ENCODE data around the gene DMXL2.

DNA sequence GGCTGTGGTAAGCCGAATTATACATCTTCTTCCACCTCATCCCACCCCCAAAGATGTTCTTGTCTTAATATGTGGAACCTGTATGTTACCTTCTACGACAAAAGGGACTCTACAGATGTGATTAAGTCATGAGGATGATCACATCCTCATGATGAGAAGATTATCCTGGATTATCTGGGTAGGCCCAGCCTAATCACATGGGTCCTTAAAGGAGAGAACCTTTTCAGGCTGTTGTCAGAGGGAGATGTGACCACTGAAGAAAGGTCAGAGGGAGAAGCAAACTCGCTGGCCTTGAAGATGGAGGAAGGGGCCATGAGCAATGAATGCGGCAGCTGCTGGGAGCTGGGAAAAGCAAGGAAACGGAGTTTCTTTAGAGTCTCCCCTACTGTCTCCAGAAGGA lies 45.9 kb upstream of the DMXL2 start:
- TF ChIP-seq, protein P1, sequence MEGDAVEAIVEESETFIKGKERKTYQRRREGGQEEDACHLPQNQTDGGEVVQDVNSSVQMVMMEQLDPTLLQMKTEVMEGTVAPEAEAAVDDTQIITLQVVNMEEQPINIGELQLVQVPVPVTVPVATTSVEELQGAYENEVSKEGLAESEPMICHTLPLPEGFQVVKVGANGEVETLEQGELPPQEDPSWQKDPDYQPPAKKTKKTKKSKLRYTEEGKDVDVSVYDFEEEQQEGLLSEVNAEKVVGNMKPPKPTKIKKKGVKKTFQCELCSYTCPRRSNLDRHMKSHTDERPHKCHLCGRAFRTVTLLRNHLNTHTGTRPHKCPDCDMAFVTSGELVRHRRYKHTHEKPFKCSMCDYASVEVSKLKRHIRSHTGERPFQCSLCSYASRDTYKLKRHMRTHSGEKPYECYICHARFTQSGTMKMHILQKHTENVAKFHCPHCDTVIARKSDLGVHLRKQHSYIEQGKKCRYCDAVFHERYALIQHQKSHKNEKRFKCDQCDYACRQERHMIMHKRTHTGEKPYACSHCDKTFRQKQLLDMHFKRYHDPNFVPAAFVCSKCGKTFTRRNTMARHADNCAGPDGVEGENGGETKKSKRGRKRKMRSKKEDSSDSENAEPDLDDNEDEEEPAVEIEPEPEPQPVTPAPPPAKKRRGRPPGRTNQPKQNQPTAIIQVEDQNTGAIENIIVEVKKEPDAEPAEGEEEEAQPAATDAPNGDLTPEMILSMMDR (conservative IDR thresholded peaks at IDR 0.05) = no peak
- no peak for TF ChIP-seq EZH2 (IDR thresholded peaks at IDR 0.05; ENCODE audit: low read depth)
